K562 (cell line): ENCODE data around the gene SCP2. TPM values are rescaled to one million over a fixed set of nuclear protein-coding genes. Genes with fewer than 3 reads are reported as not detected.
A peak's percentile ranks its signal among the peaks of the same experiment; 100 is the strongest.

Experiments used
- ADNP ChIP-seq: fragments of 200-800 bp; sonication (Bioruptor generic); IDR thresholded peaks from 2 replicates; pipeline ENCODE4 v1.6.1; 2016; ENCODE audit warnings: missing genetic modification characterization, missing compliant biosample characterization
- ARID1B ChIP-seq: fragments of 450-650 bp; IDR thresholded peaks from 2 replicates; pipeline ENCODE4 v1.6.1; 2016; ENCODE audit warnings: antibody characterized with exemption, mild to moderate bottlenecking, inconsistent platforms
- ARNT ChIP-seq, 2 experiments: fragments of 450-650 bp; IDR thresholded peaks; 2 replicates each; pipeline ENCODE4 v1.6.1; 2016; ENCODE audit warnings: mild to moderate bottlenecking in 1 of 2
- BHLHE40 ChIP-seq: IDR thresholded peaks from 2 replicates; pipeline ENCODE4 v1.6.1; 2011; ENCODE audit warnings: low read length, improper control_type of control experiment
- FOSL1 ChIP-seq: fragments of 200-800 bp; sonication (Bioruptor generic); conservative IDR thresholded peaks from 2 replicates; pipeline ENCODE4 v1.6.1; 2016; ENCODE audit warnings: missing genetic modification characterization, missing compliant biosample characterization
- FOXJ2 ChIP-seq: fragments of 200-800 bp; sonication (Bioruptor generic); IDR thresholded peaks from 2 replicates; pipeline ENCODE4 v1.6.1; 2016; ENCODE audit warnings: missing genetic modification characterization, missing compliant biosample characterization
- HDAC1 ChIP-seq, 2 experiments: fragments of 450-650 bp; IDR thresholded peaks; 2 replicates each; pipeline ENCODE4 v1.6.1; 2016 to 2017; ENCODE audit warnings: inconsistent platforms in 1 of 2, mild to moderate bottlenecking in 1 of 2, moderate library complexity in 1 of 2
- JUN ChIP-seq, 2 experiments: sonication (generic) in 1 of 2; formaldehyde crosslinking in 1 of 2; IDR thresholded peaks; 2 replicates each; pipeline versions ENCODE4 v1.6.1 to v1.8.0; 2012 to 2022; ENCODE audit warnings: borderline replicate concordance in 2 of 2, mild to moderate bottlenecking in 2 of 2, improper control_type of control experiment in 1 of 2, low read depth in 1 of 2, low read length in 1 of 2, missing genetic modification reagents in 1 of 2
- KAT7 ChIP-seq: sonication (generic); formaldehyde crosslinking; IDR thresholded peaks from 2 replicates; pipeline ENCODE4 v1.8.0; 2022; ENCODE audit warnings: missing genetic modification reagents, mild to moderate bottlenecking, borderline replicate concordance
- KDM1A ChIP-seq, 2 experiments: fragments of 450-650 bp; IDR thresholded peaks; 2 replicates each; pipeline ENCODE4 v1.6.1; 2016; ENCODE audit warnings: mild to moderate bottlenecking in 2 of 2
- MEIS2 ChIP-seq: fragments of 450-650 bp; IDR thresholded peaks from 2 replicates; pipeline ENCODE4 v1.6.1; 2014; ENCODE audit warnings: mild to moderate bottlenecking; ENCODE audit not compliant: partially characterized antibody
- NELFE ChIP-seq: IDR thresholded peaks from 2 replicates; pipeline ENCODE4 v1.6.1; 2011; ENCODE audit warnings: mild to moderate bottlenecking; ENCODE audit not compliant: insufficient read depth, insufficient read length
- POLR2G ChIP-seq: fragments of 200-400 bp; formaldehyde crosslinking; IDR thresholded peaks from 2 replicates; pipeline ENCODE4 v1.6.1; 2017; ENCODE audit warnings: low read depth, mild to moderate bottlenecking, antibody characterized with exemption, low read length, moderate library complexity
- SRSF3 ChIP-seq: fragments of 200-400 bp; formaldehyde crosslinking; IDR thresholded peaks from 2 replicates; pipeline ENCODE4 v1.6.1; 2016; ENCODE audit warnings: mild to moderate bottlenecking, low read length, moderate library complexity; ENCODE audit not compliant: insufficient read depth
- TAL1 ChIP-seq: fragments of 450-650 bp; IDR thresholded peaks from 2 replicates; pipeline ENCODE4 v1.6.1; 2016; ENCODE audit warnings: mild to moderate bottlenecking
- TCF3 ChIP-seq: sonication (generic); formaldehyde crosslinking; IDR thresholded peaks from 2 replicates; pipeline ENCODE4 v1.4.0; 2020; ENCODE audit warnings: mild to moderate bottlenecking, missing genetic modification reagents
- TEAD4 ChIP-seq, 2 experiments: sonication (generic) in 1 of 2; formaldehyde crosslinking in 1 of 2; IDR thresholded peaks; 2 replicates each; pipeline versions ENCODE4 v1.6.1 to v1.8.0; 2012 to 2022; ENCODE audit warnings: borderline replicate concordance in 1 of 2, inconsistent platforms in 1 of 2, low read length in 1 of 2, mild to moderate bottlenecking in 1 of 2, missing genetic modification reagents in 1 of 2
- ZNF140 ChIP-seq: fragments of 250-450 bp; sonication (Bioruptor Pico); IDR thresholded peaks from 2 replicates; pipeline ENCODE4 v1.8.0; 2021; ENCODE audit warnings: moderate library complexity, mild to moderate bottlenecking, inconsistent platforms
- ZNF512 ChIP-seq: IDR thresholded peaks from 2 replicates; pipeline ENCODE4 v1.6.1; 2016; ENCODE audit warnings: missing genetic modification characterization, missing compliant biosample characterization
- polyA plus RNA-seq, 8 experiments: library from polyadenylated mRNA; depleted of rRNA in 4 of 8; stranded (reverse) in 5 of 8; unstranded in 3 of 8; fragments of >200 nt; fragmentation: Nextera tagmentation in 2 of 8; fragmentation: Illumina TruSeq in 1 of 8; extraction: Ambion mirVana in 2 of 8; extraction: Trizol in 1 of 8; gene quantifications; 2 replicates each; pipeline versions ENCODE4 v1.2.1 to v1.2.3, GENCODE V29; 2011 to 2014; ENCODE audit warnings: inconsistent platforms in 1 of 8, missing spikeins in 1 of 8
- total RNA-seq, 7 experiments: library from RNA; depleted of rRNA in 6 of 7; stranded (reverse); fragments of >200 nt in 6 of 7; fragmentation: Illumina TruSeq in 2 of 7; extraction: Trizol in 2 of 7; gene quantifications; 2 replicates each; pipeline versions ENCODE4 v1.2.1 to v1.2.3, GENCODE V29; 2011 to 2021; ENCODE audit warnings: low replicate concordance in 1 of 7
- TF ChIP-seq, protein P1 (sequence below): IDR thresholded peaks from 2 replicates; pipeline ENCODE4 v1.6.1; 2014; ENCODE audit warnings: antibody characterized with exemption
- TF ChIP-seq, protein P2 (sequence below), 2 experiments: IDR thresholded peaks in 1 of 2; conservative IDR thresholded peaks in 1 of 2; 2 replicates each; pipeline ENCODE4 v1.6.1; 2016; ENCODE audit warnings: low read depth in 2 of 2, mild to moderate bottlenecking in 1 of 2, missing compliant biosample characterization in 1 of 2, missing genetic modification characterization in 1 of 2, moderate library complexity in 1 of 2

SCP2 gene
- total and polyA plus RNA-seq, 9 of the 15 experiments (the other 6 are each of a cell fraction or from before 2014, with no cell fraction given): 63.8 to 258 (median 106) TPM

- TF ChIP-seq TEAD4 (IDR thresholded peaks at IDR 0.05; ENCODE audit: low read length): peak; percentile 71; the same call in 1 of the 2 replicates
- TF ChIP-seq TEAD4 (CRISPR knock-in tag; IDR thresholded peaks at IDR 0.05; ENCODE audit: borderline replicate concordance): no peak
- no peak for TF ChIP-seq ZNF140 (CRISPR knock-in tag)
- TF ChIP-seq, protein P1, sequence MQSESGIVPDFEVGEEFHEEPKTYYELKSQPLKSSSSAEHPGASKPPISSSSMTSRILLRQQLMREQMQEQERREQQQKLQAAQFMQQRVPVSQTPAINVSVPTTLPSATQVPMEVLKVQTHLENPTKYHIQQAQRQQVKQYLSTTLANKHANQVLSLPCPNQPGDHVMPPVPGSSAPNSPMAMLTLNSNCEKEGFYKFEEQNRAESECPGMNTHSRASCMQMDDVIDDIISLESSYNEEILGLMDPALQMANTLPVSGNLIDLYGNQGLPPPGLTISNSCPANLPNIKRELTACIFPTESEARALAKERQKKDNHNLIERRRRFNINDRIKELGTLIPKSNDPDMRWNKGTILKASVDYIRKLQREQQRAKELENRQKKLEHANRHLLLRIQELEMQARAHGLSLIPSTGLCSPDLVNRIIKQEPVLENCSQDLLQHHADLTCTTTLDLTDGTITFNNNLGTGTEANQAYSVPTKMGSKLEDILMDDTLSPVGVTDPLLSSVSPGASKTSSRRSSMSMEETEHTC: no peak
- peak; percentile 89 for TF ChIP-seq MEIS2
- TF ChIP-seq TAL1: peak; percentile 51
- no peak for TF ChIP-seq POLR2G
- TF ChIP-seq, protein P2, sequence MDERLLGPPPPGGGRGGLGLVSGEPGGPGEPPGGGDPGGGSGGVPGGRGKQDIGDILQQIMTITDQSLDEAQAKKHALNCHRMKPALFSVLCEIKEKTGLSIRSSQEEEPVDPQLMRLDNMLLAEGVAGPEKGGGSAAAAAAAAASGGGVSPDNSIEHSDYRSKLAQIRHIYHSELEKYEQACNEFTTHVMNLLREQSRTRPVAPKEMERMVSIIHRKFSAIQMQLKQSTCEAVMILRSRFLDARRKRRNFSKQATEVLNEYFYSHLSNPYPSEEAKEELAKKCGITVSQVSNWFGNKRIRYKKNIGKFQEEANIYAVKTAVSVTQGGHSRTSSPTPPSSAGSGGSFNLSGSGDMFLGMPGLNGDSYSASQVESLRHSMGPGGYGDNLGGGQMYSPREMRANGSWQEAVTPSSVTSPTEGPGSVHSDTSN (CRISPR knock-in tag; IDR thresholded peaks at IDR 0.05; ENCODE audit: low read depth): no peak
- TF ChIP-seq, protein P2 (tag; conservative IDR thresholded peaks at IDR 0.05; ENCODE audit: low read depth): peak; percentile 90
- TF ChIP-seq FOXJ2 (tag): peak; percentile 59; the same call in 1 of the 2 replicates
- TF ChIP-seq HDAC1 (IDR thresholded peaks at IDR 0.05): peak in 1 of 2 experiments; percentile 88; a peak in 2 of 4 replicates
- TF ChIP-seq SRSF3: no peak
- no peak for TF ChIP-seq KAT7 (CRISPR knock-in tag)
- no peak for TF ChIP-seq NELFE
- 0 out of 2 replicates have a peak, but pooled peaks have one; percentile 17 for TF ChIP-seq FOSL1 (tag)
- peak; percentile 61 for TF ChIP-seq TCF3 (CRISPR knock-in tag)
- peak; percentile 83 for TF ChIP-seq ZNF512
- peak; percentile 56; the same call in 1 of the 2 replicates for TF ChIP-seq ARID1B
- peak; percentile 95 to 96 for TF ChIP-seq KDM1A (IDR thresholded peaks at IDR 0.05)
- 0 out of 2 replicates have a peak, but pooled peaks have one; percentile 7 for TF ChIP-seq ADNP (tag)
- TF ChIP-seq BHLHE40: no peak
- no peak for TF ChIP-seq JUN (IDR thresholded peaks at IDR 0.05; ENCODE audit: borderline replicate concordance, low read depth, low read length)
- TF ChIP-seq JUN (CRISPR knock-in tag; IDR thresholded peaks at IDR 0.05; ENCODE audit: borderline replicate concordance): no peak
- TF ChIP-seq ARNT (IDR thresholded peaks at IDR 0.05): peak in 1 of 2 experiments; percentile 80; a peak in 2 of 4 replicates
Observed at GRCh38 chr1:52955129-52955970, 28.3 kb downstream of the SCP2 start (continued).
